ENCODE measurements around the gene MTHFD1.

The MTHFD1 gene

DNA sequence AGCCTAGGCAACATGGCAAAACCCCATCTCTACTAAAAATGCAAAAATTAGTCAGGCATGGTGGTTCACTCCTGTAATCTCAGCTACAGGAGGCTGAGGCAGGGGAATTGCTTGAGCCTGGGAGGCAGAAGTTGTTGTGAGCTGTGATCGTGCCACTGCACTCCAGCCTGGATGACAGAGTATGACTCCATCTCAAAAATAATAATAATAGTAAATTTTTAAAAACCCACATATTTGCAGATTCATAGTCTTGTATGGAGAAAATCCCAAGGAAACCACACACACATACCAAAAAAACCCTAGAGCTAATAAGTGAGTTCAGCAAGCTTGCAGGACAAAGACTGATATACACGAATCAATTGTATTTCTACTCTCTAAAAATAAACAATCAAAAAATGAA, 19.0 kb upstream of the MTHFD1 start:
- no CpG with 5 or more reads among the region's 2 CpGs for WGBS (ENCODE audit: extremely low coverage, insufficient coverage, insufficient read length)
- Histone ChIP-seq H3K27me3 (ENCODE audit: insufficient read depth, low read length) (no peaks in the 10 kb centered on the region), H3K4me2 (ENCODE audit: low read length) (no peak overlapping the region)

DNA sequence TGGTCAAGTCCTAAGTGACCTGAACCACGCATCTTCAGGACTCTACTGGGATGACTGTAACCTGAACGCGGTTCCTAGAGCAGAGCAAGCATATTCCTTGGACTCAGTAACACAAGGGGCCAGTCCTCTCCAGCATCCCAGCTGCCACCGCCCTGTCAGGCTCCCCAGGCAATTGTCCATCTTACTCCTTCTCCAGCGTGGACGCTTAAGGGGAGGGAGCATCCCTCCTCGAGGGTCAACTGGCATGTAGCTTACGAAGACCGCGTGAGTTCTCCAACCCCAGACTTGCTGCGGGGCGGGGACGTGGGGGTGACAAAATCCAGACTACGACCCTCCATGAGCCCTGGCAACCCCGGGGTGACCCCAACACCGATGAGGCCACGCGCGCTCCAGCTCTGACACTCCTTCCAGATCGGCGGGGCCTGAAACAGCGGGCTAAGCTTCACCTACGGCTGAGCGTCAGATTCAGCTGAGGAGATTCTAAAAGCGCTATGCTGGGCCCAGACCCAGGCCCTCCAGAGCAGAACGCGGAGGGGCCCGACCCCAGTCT, 846 bp upstream of the MTHFD1 start:
- Histone ChIP-seq H4K12ac (ENCODE audit: low read depth, low read length) (peak overlapping the region; percentile 85), H3K14ac (ENCODE audit: low read length) (peak overlapping the region; percentile 83), H3K9me3 (ENCODE audit: insufficient read depth, low read depth, low read length) (no peaks in the 10 kb centered on the region), H2BK5ac (ENCODE audit: low read depth, low read length, poor library complexity) (peak overlapping the region; percentile 38), H3K4me3 (ENCODE audit: low read depth, low read length) (peak overlapping the region; percentile 80), H3K9ac (ENCODE audit: low read length) (peak overlapping the region; percentile 92), H3K23ac (ENCODE audit: low read length) (no peak overlapping the region), H3K79me2 (ENCODE audit: control insufficient read depth, insufficient read depth, low read length, poor library complexity) (peaks cover 6% of the 10 kb centered on the region), H4K8ac (ENCODE audit: low read depth, low read length) (peak overlapping the region; percentile 94), H4K91ac (ENCODE audit: low read depth, low read length) (peak overlapping the region; percentile 87), H2BK120ac (ENCODE audit: insufficient read depth, low read length, poor library complexity) (peak overlapping the region; percentile 83), H2AK5ac (ENCODE audit: low read length) (peak overlapping the region; percentile 76), H2AFZ (ENCODE audit: insufficient read depth, low read length, poor library complexity) (peak overlapping the region; percentile 95), H3K4me2 (ENCODE audit: low read length) (peak overlapping the region; percentile 90), H2BK12ac (ENCODE audit: low read length) (no peak overlapping the region), H3K4ac (ENCODE audit: low read depth, low read length) (peak overlapping the region; percentile 28), H3K4me1 (ENCODE audit: control insufficient read depth in 1 of 2, insufficient read depth in 2 of 2, low read length in 2 of 2) (peaks cover 2 to 7% of the 10 kb centered on the region in 2 experiments), H3K18ac (ENCODE audit: low read length) (peak overlapping the region; percentile 75), H3K27ac (ENCODE audit: low read depth, low read length) (peak overlapping the region; percentile 87), H3K79me1 (ENCODE audit: low read length) (peaks cover 6% of the 10 kb centered on the region), H3K27me3 (ENCODE audit: insufficient read depth, low read length) (no peaks in the 10 kb centered on the region), H3K36me3 (ENCODE audit: control insufficient read depth in 1 of 2, insufficient read depth in 2 of 2, low read length in 2 of 2) (no peaks in the 10 kb centered on the region)
- DNase-seq, result peak in 1 of 2 donors; percentile 48
- no CpG with 5 or more reads among the region's 28 CpGs for WGBS (ENCODE audit: extremely low coverage, insufficient coverage, insufficient read length)

More for the DNA sequence above, 19.0 kb upstream of the MTHFD1 start:
- no peaks in the 10 kb centered on the region for H3K36me3 ChIP-seq (ENCODE audit: control insufficient read depth in 1 of 2, insufficient read depth in 2 of 2, low read length in 2 of 2)
- no peak overlapping the region for H4K12ac ChIP-seq (ENCODE audit: low read depth, low read length)
- no peaks in the 10 kb centered on the region for H3K79me1 ChIP-seq (ENCODE audit: low read length)
- no peak overlapping the region for H2BK5ac ChIP-seq (ENCODE audit: low read depth, low read length, poor library complexity)
- no peak overlapping the region for H3K4me3 ChIP-seq (ENCODE audit: low read depth, low read length)
- H3K27ac ChIP-seq (ENCODE audit: low read depth, low read length), result no peak overlapping the region
- no peak overlapping the region for H3K4ac ChIP-seq (ENCODE audit: low read depth, low read length)
- no peak overlapping the region for H4K8ac ChIP-seq (ENCODE audit: low read depth, low read length)
- H3K9ac ChIP-seq (ENCODE audit: low read length), result no peak overlapping the region
- DNase-seq, result no peak
- H3K79me2 ChIP-seq (ENCODE audit: control insufficient read depth, insufficient read depth, low read length, poor library complexity), result no peaks in the 10 kb centered on the region
- no peaks in the 10 kb centered on the region for H3K9me3 ChIP-seq (ENCODE audit: insufficient read depth, low read depth, low read length)
- no peak overlapping the region for H3K18ac ChIP-seq (ENCODE audit: low read length)
- H3K4me1 ChIP-seq (ENCODE audit: control insufficient read depth in 1 of 2, insufficient read depth in 2 of 2, low read length in 2 of 2), result no peaks in the 10 kb centered on the region
- H2AFZ ChIP-seq (ENCODE audit: insufficient read depth, low read length, poor library complexity), result no peak overlapping the region
- no peak overlapping the region for H3K14ac ChIP-seq (ENCODE audit: low read length)
- H2BK12ac ChIP-seq (ENCODE audit: low read length), result no peak overlapping the region
- H2BK120ac ChIP-seq (ENCODE audit: insufficient read depth, low read length, poor library complexity), result no peak overlapping the region
- no peak overlapping the region for H3K23ac ChIP-seq (ENCODE audit: low read length)
- H2AK5ac ChIP-seq (ENCODE audit: low read length), result no peak overlapping the region
- no peak overlapping the region for H4K91ac ChIP-seq (ENCODE audit: low read depth, low read length)

DNA sequence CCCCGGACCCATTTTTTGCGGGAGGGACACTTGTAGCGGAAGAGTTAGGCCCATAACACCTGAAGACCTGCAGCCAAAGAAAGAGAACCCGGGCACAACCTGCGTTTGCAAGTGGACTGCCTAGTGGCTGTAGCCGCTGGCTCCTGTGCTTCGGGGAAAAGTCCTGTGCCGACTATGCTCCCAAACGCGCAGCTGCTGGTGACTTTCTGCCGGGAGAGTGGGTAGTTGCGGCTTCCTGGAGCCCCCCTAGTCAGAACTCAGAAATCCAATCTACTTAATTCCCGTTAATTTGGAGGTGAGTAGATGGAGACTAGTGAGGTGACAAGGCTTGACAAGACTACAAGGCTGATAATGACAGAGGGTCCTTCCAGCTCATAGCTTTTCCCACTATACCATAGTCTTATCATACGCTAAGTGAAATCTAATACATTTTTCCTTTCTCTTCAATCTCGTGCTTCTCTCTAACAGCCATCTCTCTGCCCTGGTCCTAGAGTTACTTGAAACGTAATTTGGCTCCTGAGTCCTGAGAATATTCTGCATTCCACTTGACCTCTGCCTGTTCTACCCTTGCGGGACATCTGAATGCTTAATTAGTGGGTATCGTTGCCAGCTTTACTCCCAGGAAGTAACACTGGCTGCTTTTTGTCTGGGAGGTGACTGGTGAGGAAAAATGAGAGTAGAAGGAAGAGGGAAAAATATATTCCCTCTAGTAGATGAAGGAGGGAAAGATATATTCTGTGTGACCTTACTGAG, 556 bp downstream of the MTHFD1 start:
- no peaks in the 10 kb centered on the region for H3K9me3 ChIP-seq (ENCODE audit: insufficient read depth, low read depth, low read length)
- peak; percentile 2 to 44 for DNase-seq
- peak overlapping the region; percentile 68 for H3K4me3 ChIP-seq (ENCODE audit: low read depth, low read length)
- H2AFZ ChIP-seq (ENCODE audit: insufficient read depth, low read length, poor library complexity), result peak overlapping the region; percentile 51
- H3K4me2 ChIP-seq (ENCODE audit: low read length), result peak overlapping the region; percentile 91
- WGBS (ENCODE audit: extremely low coverage, insufficient coverage, insufficient read length), result no CpG with 5 or more reads among the region's 18 CpGs
- no peak overlapping the region for H3K18ac ChIP-seq (ENCODE audit: low read length)
- H2BK120ac ChIP-seq (ENCODE audit: insufficient read depth, low read length, poor library complexity), result no peak overlapping the region
- H2BK5ac ChIP-seq (ENCODE audit: low read depth, low read length, poor library complexity), result no peak overlapping the region
- H2AK5ac ChIP-seq (ENCODE audit: low read length), result no peak overlapping the region
- H2BK12ac ChIP-seq (ENCODE audit: low read length), result no peak overlapping the region
- peaks cover 6% of the 10 kb centered on the region for H3K79me1 ChIP-seq (ENCODE audit: low read length)
- H3K4ac ChIP-seq (ENCODE audit: low read depth, low read length), result no peak overlapping the region
- H4K91ac ChIP-seq (ENCODE audit: low read depth, low read length), result no peak overlapping the region
- peak overlapping the region; percentile 71 for H4K8ac ChIP-seq (ENCODE audit: low read depth, low read length)
- H3K27ac ChIP-seq (ENCODE audit: low read depth, low read length), result no peak overlapping the region
- H3K27me3 ChIP-seq (ENCODE audit: insufficient read depth, low read length), result no peaks in the 10 kb centered on the region
- H3K4me1 ChIP-seq (ENCODE audit: control insufficient read depth in 1 of 2, insufficient read depth in 2 of 2, low read length in 2 of 2), result peaks cover 2 to 7% of the 10 kb centered on the region in 2 experiments
- H3K23ac ChIP-seq (ENCODE audit: low read length), result no peak overlapping the region
- H3K36me3 ChIP-seq (ENCODE audit: control insufficient read depth in 1 of 2, insufficient read depth in 2 of 2, low read length in 2 of 2), result no peaks in the 10 kb centered on the region
- H3K14ac ChIP-seq (ENCODE audit: low read length), result peak overlapping the region; percentile 7
- peak overlapping the region; percentile 46 for H3K9ac ChIP-seq (ENCODE audit: low read length)
- H3K79me2 ChIP-seq (ENCODE audit: control insufficient read depth, insufficient read depth, low read length, poor library complexity), result peaks cover 6% of the 10 kb centered on the region
- no peak overlapping the region for H4K12ac ChIP-seq (ENCODE audit: low read depth, low read length)

DNA sequence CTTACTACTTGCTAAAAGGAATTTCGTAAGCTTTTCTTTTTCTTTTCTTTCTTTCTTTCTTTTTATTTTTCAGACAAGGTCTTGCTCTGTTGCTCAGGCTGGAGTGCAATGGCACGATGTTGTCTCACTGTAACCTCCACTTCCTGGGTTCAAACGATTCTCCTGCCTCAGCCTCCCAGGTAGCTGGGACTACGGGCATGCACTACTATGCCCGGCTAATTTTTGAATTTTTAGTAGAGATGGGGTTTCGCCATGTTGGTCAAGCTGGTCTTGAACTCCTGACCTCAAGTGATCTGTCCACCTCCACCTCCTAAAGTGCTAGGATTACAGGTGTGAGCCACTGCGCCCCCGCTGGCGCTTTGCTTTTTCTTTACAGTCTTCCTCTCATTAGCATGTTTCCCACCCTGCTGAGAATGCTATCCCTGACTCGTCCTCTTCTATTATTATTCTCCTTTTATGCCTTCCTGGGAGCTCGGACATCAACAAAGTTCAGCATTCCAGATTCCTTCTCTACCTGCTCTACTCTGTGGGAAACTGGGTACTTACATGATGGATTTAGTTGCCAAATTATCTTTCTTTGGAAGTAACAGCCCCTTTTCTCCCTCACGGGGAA, 3.1 kb downstream of the MTHFD1 start:
- H2AFZ ChIP-seq (ENCODE audit: insufficient read depth, low read length, poor library complexity), result no peak overlapping the region
- no peak overlapping the region for H3K23ac ChIP-seq (ENCODE audit: low read length)
- H3K79me1 ChIP-seq (ENCODE audit: low read length), result peaks cover 6% of the 10 kb centered on the region
- peaks cover 0 to 3% of the 10 kb centered on the region in 2 experiments for H3K36me3 ChIP-seq (ENCODE audit: control insufficient read depth in 1 of 2, insufficient read depth in 2 of 2, low read length in 2 of 2)
- no peak overlapping the region for H4K12ac ChIP-seq (ENCODE audit: low read depth, low read length)
- DNase-seq, result no peak
- H2BK12ac ChIP-seq (ENCODE audit: low read length), result no peak overlapping the region
- H3K4me3 ChIP-seq (ENCODE audit: low read depth, low read length), result no peak overlapping the region
- no peak overlapping the region for H2BK5ac ChIP-seq (ENCODE audit: low read depth, low read length, poor library complexity)
- H2AK5ac ChIP-seq (ENCODE audit: low read length), result no peak overlapping the region
- H3K4ac ChIP-seq (ENCODE audit: low read depth, low read length), result peak overlapping the region; percentile 31
- no peak overlapping the region for H3K27ac ChIP-seq (ENCODE audit: low read depth, low read length)
- no peak overlapping the region for H3K18ac ChIP-seq (ENCODE audit: low read length)
- H4K8ac ChIP-seq (ENCODE audit: low read depth, low read length), result no peak overlapping the region
- WGBS (ENCODE audit: extremely low coverage, insufficient coverage, insufficient read length), result no CpG with 5 or more reads among the region's 12 CpGs
- H3K79me2 ChIP-seq (ENCODE audit: control insufficient read depth, insufficient read depth, low read length, poor library complexity), result peaks cover 6% of the 10 kb centered on the region
- no peaks in the 10 kb centered on the region for H3K27me3 ChIP-seq (ENCODE audit: insufficient read depth, low read length)
- H3K4me2 ChIP-seq (ENCODE audit: low read length), result no peak overlapping the region
- H3K14ac ChIP-seq (ENCODE audit: low read length), result no peak overlapping the region
- no peak overlapping the region for H3K9ac ChIP-seq (ENCODE audit: low read length)
- H3K4me1 ChIP-seq (ENCODE audit: control insufficient read depth in 1 of 2, insufficient read depth in 2 of 2, low read length in 2 of 2), result peaks cover 2 to 11% of the 10 kb centered on the region in 2 experiments
- no peak overlapping the region for H4K91ac ChIP-seq (ENCODE audit: low read depth, low read length)
- H2BK120ac ChIP-seq (ENCODE audit: insufficient read depth, low read length, poor library complexity), result no peak overlapping the region
- no peaks in the 10 kb centered on the region for H3K9me3 ChIP-seq (ENCODE audit: insufficient read depth, low read depth, low read length)

Data from trophoblast cell (in vitro differentiated cells and primary cell).